NCI-H2029 treated with DMSO at 0.1 percent for 48 hours (cell line): ENCODE results near the gene SLC5A2.
"Not testable (repeated sequence)": the region's sequence is repeated elsewhere in the genome, so short reads cannot be mapped to it uniquely, and the experiment has no call there.

Experiments
- DNase-seq: peaks from one replicate; lab custom pipeline; 2025; lab: John Stamatoyannopoulos, UW

The SLC5A2 gene

DNA sequence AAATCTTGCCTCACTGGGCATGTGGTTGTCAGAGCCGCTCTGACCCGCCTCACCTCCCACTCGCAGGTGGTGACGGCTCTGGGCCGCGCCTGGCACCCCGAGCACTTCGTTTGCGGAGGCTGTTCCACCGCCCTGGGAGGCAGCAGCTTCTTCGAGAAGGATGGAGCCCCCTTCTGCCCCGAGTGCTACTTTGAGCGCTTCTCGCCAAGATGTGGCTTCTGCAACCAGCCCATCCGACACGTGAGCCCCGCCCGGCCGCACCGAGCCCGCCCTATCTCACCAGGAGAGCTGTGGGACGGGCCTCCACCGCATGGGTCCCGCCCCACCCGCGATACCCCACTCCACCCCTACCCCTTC is 7.0 kb upstream of the SLC5A2 start:
- DNase-seq: no peak

DNA sequence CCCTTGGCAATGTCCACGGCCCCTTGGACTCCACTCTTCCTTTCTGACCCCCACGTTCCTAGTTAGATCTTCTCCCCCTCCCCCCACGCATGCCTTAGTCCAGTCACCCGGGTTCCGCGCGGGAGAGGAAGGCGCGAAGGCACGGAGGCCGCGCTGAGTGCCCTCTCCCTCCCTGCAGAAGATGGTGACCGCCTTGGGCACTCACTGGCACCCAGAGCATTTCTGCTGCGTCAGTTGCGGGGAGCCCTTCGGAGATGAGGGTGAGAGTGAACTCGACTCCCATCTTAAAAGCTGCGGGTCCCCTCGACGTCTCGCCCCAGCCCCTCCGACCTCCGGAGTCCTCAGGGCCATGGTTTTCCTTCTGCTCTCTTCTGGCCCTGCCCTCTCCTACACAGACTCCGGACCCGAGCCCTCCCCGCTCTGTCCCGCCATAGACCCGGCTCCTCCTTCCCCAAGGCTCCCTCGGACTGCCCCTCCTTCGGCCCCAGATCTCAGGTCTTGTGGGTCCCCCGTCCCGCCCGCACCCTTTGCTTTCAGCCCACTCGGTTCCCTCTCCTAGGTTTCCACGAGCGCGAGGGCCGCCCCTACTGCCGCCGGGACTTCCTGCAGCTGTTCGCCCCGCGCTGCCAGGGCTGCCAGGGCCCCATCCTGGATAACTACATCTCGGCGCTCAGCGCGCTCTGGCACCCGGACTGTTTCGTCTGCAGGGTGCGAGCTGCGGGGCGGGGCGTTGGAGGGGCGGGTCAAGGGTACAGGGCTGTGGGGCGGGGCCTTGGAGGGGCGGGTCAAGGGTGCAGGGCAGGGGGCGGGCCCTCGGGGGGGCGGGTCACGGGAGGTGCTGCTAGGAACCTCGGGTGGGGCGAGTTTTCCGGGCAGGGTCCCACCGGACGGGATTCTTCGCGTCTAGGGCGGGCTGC is 6.4 kb upstream of the SLC5A2 start:
- DNase-seq: no peak

DNA sequence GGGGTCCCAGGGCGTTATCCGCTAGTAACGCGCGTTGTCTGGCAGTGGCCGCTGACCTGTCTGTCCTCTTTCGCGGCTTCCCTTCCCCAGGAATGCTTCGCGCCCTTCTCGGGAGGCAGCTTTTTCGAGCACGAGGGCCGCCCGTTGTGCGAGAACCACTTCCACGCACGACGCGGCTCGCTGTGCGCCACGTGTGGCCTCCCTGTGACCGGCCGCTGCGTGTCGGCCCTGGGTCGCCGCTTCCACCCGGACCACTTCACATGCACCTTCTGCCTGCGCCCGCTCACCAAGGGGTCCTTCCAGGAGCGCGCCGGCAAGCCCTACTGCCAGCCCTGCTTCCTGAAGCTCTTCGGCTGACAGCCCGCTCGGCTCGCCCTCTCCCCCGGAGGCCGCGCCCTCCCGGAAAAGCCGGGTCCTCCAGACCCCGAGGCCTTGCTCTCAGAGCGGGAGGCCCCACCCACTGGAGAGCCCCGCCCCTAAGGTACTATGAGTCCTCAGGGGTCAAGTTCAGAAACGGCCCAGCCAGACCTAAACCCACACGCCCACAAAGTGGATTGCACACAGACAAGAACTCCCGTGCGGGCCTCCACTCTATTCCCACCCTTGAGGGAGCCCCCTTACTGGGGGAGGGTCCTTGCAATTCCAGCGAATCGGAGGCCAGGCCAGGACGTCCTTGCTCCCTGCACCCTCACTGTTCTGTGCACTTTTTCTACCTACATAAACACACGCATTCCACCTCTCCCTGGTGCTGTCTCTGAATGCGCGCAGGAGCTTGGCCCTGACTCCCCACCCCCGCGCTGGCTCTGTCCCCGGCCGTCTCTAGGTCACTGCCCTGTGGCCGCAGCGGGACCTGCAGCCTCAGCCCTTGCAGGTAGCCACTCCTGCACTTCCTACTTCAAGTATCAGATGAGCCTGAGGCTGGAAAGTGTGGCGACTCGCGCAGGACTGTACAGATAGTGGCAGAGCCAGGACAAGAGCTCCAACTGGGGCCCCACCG is 5.4 kb upstream of the SLC5A2 start:
- no peak for DNase-seq

DNA sequence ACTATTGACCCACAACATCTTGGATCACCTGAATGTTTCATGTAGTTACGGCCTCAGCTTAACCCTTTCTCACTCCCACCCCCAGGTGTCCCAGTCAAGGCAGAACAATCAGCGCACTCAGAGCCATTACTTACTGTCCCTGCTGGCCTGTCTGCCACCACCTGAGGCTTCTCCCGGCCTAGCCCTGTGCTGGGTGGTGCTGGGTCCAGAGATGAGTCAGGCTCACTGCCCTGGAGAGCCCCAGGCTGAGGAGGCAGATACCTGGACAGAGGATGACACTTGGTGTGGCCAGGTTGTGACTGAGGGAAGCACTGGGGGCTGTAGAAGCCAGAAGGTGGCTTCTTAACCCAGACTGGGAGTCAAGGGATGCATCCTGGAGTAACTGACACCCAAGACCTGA is 4.0 kb upstream of the SLC5A2 start:
- DNase-seq: no peak

DNA sequence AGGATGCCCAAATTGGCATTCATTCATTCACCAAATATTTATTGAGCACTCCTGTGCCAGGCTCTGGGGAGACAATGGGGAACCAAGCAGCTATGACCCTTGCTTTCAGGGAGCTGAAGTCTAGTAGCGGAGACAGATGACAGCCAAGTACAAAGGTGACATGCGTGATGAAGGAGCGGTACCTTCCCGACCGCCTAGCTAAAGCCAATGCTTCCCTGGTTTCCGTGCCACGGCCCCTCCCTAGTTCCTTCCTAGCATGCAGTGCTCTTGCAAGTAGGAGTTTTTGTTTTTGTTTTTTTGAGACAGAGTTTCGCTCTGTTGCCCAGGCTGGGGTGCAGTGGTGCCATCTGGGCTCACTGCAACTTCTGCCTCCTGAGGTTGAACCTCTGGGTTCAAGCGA is 3.2 kb upstream of the SLC5A2 start:
- DNase-seq: no peak

DNA sequence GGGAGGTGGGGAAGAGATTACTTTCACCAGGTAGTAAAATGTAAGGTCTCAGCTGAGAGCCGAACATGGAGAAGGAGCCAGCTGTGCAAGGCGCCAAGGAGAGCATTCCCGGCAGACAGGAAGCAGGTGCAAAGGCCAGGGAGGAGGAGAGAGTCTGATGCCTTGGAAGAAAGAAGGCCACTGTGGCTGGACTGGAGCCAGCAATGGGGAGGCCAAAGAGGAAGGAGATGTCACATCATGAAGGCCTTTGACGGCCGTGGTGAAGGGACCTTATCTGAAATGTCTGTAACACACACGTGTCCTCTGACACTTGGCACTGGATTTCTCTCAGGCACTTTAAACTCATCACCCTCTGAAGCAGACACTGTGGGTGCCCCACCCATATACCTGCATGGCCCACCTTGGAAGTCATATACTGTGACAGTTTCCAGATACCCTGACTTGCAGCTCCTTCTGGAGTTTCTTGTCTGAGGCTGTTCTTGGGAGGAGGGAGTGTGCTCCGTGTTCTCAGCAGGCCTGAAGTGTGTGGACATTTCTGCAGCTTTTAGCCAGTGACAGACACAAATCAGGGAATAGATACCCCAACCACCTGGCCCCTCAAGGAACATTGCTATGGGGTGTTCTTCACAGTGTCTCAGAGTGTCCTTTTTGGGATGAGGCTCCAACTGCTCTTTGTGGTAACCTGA is 1.9 kb upstream of the SLC5A2 start:
- DNase-seq: no peak

DNA sequence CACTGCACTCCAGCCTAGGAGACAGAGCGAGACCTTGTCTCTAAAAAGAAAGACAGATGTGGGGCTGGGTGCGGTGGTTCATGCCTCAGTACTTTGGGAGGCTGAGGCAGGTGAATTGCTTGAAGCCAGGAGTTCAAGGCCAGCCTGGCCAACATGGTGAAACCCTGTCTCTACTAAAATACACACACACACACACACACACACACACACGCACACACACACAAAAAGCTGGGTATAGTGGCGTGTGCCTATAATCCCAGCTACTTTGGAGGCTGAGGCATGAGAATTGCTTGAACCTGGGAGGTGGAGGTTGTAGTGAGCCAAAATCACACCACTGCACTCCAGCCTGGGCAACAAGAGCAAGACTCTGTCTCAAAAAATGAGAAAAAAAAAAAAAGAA is 1.1 kb downstream of the SLC5A2 start:
- DNase-seq: not testable (repeated sequence)

DNA sequence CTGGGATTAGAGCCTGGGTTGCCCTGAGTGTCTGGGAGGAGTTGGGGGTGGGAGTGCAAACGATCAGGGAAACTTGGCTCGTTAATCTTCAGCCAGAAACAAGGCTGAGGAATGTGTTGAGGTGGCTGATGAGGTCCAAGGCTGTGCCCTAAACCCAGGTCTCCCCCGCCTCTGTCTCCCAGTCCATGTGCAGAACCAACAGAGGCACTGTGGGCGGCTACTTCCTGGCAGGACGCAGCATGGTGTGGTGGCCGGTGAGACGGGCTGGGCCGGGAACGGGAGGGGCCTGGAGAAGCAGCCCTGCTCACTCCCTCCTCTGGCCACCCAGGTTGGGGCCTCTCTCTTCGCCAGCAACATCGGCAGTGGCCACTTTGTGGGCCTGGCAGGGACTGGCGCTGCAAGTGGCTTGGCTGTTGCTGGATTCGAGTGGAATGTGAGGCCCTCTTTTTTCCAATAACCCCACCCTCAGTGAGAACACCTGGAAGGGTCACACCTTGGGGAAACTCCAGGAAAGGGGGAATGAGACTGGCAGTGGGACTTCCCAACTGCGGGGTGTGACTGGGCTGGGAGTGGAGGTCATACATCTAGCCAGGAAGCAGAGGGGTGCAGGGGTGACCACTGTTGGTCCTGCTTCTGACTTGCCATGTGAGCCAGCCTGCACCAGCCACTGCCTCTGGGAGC is 1.7 kb downstream of the SLC5A2 start:
- DNase-seq: no peak

DNA sequence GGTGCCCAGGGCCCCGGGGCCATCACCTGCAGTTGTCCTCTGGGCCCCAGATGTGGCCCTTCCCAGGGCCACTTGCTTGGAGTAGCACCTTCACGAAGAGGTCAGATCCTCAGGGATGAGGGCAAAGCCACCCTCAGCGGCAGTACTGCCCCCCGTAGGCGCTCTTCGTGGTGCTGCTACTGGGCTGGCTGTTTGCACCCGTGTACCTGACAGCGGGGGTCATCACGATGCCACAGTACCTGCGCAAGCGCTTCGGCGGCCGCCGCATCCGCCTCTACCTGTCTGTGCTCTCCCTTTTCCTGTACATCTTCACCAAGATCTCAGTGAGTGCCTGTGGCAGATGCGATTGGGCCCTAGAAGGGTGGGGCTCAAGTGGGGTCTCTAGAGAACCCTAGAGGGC is 2.6 kb downstream of the SLC5A2 start:
- DNase-seq: no peak

DNA sequence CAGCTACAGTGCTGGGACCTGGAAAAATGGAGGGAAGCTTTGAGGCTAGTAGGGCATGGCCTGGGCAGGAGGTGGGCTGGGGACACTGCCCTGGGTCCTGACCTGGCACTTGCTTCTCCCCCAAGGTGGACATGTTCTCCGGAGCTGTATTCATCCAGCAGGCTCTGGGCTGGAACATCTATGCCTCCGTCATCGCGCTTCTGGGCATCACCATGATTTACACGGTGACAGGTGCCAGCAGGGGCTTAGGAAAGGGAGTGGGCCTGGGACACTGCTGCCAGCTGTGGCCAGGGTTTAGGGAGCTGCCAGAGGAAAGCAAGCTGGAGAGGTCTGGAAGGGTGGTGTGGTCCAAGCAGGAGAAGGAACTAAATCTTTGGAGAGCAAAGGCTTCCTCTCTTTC is 3.1 kb downstream of the SLC5A2 start:
- DNase-seq: no peak

DNA sequence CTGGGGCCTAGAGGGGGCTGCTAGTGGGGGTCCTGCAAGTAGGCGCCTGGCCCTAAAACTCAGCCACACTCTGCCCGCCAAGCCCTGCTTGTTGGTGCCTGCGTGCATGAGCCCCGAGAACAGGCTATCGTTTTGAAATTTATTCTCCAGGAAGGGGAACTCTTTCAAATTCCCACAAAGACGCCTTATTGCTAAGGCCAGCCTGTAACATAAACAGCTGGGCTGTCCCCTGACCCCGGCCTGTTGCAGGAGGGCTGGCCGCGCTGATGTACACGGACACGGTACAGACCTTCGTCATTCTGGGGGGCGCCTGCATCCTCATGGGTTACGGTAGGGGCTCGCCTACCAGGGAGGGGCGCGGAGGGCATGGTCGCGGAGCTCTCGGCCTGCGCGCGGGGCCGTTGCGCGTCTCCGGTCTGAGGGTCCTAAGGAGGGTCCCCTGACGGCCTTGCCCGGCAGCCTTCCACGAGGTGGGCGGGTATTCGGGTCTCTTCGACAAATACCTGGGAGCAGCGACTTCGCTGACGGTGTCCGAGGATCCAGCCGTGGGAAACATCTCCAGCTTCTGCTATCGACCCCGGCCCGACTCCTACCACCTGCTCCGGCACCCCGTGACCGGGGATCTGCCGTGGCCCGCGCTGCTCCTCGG is 4.3 kb downstream of the SLC5A2 start:
- DNase-seq: no peak

DNA sequence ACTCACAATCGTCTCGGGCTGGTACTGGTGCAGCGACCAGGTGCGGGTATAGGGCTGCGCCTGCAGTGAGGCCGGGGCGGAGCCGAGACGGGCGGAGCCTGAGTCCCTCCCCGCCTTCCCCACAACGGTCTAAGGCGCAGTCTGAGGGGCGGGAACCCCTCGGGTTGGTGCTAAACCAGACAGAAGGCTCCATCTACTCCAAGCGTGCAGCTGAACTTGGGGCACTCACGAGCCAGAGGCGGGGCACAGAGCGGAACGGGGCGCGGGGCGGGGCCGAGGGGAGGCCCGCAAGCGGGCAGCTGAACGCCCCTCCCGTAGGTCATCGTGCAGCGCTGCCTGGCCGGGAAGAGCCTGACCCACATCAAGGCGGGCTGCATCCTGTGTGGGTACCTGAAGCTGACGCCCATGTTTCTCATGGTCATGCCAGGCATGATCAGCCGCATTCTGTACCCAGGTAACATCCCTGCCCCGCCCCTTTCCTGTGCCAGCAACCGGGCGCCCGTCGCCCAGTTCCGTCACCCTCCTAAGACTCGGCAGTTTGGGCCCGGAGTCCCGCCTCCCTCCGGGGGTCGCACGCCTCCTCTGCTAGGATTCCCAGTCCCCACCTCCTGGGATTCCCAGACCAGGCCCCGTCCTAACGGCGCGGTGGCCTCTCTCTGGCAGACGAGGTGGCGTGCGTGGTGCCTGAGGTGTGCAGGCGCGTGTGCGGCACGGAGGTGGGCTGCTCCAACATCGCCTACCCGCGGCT is 5.0 kb downstream of the SLC5A2 start:
- DNase-seq: no peak

DNA sequence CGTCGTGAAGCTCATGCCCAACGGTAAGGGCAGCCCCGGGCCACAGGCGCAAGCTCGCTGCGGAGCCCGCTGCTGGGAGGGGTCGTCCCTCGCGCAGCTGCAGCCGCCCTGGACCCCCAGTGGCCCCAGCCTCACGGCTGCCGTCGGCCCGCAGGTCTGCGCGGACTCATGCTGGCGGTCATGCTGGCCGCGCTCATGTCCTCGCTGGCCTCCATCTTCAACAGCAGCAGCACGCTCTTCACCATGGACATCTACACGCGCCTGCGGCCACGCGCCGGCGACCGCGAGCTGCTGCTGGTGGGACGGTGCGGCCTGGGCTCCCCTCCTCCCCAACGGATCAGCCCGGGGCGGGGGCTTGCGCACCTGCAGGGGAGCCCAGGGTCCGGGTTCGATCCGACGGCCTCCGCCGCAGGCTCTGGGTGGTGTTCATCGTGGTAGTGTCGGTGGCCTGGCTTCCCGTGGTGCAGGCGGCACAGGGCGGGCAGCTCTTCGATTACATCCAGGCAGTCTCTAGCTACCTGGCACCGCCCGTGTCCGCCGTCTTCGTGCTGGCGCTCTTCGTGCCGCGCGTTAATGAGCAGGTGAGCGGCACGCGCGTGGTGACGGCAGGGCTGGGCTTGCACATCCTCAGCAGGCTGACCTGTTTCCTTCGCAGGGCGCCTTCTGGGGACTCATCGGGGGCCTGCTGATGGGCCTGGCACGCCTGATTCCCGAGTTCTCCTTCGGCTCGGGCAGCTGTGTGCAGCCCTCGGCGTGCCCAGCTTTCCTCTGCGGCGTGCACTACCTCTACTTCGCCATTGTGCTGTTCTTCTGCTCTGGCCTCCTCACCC is 5.8 kb downstream of the SLC5A2 start:
- DNase-seq: no peak

DNA sequence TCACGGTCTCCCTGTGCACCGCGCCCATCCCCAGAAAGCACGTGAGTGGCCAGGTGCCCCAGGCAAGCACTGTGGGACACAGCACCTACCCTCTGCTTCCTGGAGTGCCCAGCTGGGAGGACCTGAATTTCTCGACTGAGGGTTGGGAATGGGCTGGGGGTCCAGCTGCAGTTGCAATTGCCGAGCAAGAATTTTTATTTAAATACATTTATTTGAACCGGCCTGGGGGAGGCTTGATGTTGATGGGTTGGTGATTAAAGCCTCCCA is 6.3 kb downstream of the SLC5A2 start:
- no peak for DNase-seq

DNA sequence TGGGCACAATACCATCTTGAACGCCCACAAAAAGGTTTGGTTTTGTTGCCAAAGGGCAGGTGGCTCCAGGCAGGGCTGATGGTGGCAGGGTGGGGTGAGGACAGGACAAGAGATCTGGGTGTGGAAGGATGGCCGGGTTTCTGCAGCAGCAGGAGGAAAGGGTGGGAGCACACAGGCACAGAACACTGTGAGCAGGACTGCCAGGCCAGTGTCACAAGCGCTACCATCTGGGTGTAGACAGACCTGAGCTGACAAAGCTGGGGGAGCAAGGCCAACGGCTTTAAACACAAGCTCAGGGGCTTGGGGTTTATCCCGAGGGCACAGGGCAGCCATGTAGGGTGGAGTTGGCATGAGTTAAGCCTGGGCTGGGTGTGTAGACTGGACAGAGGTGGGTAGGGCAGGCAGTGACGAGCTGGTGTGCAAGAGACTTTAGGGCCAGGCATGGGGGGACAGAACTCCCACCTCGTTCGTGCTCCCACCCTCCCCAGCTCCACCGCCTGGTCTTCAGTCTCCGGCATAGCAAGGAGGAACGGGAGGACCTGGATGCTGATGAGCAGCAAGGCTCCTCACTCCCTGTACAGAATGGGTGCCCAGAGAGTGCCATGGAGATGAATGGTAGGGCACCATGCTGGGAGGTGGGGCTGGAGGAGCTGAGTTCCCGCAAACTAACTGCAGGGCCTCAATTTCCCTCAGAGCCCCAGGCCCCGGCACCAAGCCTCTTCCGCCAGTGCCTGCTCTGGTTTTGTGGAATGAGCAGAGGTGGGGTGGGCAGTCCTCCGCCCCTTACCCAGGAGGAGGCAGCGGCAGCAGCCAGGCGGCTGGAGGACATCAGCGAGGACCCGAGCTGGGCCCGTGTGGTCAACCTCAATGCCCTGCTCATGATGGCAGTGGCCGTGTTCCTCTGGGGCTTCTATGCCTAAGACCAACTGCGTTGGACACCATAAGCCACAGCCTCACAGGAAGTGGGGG is 7.0 kb downstream of the SLC5A2 start:
- no peak for DNase-seq

DNA sequence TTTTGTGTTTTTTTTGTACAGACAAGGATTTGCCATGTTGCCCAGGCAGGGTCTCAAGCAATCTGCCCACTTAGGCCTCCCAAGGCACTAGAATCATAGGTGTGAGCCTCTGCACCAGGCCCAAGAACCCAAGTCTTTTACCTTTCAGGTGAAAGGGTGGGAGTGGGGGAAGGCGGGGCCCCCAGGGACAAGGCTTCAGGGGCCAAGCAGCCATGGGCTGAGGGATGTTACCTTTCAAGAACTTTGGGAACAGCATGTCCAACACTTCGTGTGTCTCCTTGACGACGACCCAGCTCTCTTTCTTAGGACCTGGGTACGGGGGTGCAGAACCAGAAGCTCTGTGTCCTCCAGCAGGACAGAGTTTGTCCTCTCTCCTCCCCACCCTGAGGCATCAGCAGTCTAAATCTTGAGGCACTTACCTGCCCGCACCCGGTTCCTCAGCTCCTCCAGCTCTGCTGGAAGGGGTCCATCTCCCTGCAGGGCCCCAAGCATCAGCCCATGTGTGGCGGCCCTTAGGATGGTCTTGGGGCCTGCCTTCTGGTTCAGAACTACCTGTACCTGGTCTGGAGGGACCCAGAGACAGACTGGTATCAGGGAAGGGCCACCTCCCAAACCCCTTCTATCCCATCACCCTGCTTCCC is 9.0 kb downstream of the SLC5A2 start:
- DNase-seq: no peak

DNA sequence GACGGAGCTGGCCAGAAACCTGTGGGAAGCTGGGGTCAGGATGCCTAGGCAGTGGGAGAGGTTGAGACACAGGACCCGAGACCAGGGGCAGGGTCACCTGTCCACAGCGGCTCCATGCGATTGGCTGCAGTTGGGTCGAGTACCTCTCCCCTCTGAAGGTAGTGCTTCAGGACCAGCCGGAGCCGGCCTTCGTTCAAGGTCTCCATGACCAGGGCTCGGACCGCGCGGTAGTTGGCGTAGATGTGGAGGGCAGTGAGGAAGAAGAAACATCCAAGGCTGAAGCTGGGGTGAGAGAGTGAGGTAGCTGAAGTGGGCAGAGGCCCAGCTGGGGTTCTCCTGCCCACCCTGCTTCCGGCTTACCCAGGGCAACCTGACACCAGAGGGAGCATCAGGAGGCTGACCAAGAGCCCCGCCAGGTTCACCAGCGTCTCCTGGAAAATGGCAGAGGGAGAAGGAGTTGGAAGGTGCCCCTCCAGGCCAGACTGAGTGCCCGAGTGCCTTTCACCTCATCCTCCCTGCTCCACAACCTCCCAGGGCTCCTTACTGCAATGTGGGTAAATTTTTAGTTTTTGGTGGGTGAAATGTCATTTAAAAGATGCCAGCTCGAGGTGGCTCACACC is 10.7 kb downstream of the SLC5A2 start:
- no peak for DNase-seq

DNA sequence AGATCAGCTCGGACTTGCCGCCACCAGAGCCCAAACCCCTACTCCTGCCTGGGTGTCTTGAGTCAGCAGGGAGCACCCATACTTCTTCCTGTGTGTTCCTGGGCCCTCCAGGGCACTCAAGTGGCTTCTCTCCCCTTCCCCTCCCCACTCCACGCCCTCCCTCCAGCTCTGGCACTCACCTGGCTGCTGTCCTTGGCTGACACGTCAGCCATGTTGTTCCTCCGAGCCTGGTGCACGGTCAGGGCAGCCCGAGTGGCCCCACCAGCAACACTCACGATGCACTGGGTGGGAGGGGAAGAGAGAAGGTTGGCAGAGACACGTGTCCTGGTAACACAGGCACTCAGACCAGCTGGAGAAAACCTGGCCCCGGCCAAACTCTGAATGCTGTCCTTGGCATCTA is 13.7 kb downstream of the SLC5A2 start:
- DNase-seq: no peak
